ENCODE data around the gene PACRG.
"Not testable (repeated sequence)": the region's sequence is repeated elsewhere in the genome, so short reads cannot be mapped to it uniquely, and the experiment has no call there.

Gene PACRG

DNA sequence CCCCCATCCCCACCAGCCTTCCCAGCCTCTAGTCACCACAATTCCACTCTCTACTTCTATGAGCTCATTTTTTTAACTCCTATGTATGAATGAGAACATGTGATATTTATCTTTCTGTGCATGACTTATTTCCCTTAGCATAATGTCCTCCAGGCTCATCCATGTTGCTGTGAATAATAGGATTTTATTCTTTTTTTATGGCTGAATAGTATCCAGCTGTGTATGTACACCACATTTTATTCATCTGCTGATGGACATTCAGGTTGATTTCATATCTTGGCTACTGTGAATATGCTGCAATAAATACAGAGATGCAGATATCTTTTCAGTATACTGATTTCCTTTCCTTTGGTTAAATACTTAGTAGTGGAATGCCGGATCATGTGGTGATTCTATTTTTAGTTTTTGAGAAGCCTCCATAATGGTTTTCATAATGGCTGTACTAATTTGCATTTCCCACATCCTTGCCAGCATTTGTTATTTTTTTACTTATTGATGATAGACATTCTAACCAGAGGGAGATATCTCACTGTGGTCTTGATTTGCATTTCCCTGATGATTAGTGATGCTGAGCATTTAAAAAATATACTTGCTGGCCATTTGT, 194.9 kb downstream of the PACRG start:
- DNase-seq (ENCODE audit: low read depth in 2 of 2, low spot score in 1 of 2): no peak

DNA sequence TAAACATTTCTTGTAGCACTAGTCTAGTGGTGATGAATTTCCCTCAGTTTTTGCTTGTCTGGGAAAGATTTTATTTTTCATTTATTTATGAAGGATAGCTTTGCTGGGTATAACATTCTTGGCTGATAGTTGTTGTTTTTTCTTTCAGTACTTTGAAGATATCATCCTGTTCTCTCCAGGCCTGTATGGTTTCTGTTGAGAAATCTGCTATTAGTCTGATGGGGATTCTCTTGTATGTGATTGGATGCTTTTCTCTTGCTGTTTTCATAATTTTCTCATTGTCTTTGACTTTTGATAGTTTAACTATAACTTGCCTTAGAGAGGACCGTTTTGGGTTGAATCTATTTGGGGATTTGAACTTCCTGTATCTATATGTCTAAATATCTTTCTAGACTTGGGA, 207.1 kb downstream of the PACRG start:
- no peak for DNase-seq (ENCODE audit: low read depth in 2 of 2, low spot score in 1 of 2)

DNA sequence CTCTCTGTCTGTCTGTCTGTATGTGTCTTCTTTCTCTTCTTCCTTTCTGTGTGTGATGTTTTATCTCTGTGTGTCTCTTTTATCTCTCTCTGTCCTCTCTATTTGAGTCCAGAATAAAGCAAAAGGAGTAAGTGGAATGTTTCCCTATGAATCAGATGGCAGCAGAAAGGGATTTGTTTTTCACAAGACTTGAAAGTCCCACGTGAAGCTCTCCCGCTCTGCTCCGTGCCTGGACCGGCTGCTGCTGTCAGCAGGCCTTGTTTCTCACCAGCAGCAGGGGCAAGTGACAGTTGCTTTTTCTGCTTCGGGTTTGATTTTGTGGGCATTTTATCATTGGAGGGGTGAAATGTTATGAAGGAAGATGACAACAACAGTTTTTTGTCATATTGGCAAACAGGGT, 212.7 kb downstream of the PACRG start:
- DNase-seq (ENCODE audit: low read depth in 2 of 2, low spot score in 1 of 2): no peak

DNA sequence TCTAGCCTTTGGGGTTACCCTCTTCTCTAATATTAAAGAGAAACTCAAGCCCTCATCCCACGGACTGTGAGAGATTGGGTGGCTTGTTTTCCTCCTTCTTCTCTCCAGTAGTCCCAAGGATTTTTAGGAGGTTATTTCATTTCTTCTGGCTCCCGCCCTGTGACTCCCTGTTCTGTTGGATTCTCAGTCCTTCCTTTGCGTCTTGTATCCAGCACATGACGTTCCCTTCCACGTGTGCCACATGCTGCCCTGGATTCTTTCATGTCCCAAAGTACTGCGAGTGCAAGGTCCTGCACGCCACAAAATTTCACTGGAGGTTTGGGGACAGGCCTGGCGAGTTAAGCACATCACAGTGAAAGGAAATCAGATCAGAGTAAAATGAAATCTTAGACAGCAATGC, 213.4 kb downstream of the PACRG start:
- DNase-seq (ENCODE audit: low read depth in 2 of 2, low spot score in 1 of 2): no peak

DNA sequence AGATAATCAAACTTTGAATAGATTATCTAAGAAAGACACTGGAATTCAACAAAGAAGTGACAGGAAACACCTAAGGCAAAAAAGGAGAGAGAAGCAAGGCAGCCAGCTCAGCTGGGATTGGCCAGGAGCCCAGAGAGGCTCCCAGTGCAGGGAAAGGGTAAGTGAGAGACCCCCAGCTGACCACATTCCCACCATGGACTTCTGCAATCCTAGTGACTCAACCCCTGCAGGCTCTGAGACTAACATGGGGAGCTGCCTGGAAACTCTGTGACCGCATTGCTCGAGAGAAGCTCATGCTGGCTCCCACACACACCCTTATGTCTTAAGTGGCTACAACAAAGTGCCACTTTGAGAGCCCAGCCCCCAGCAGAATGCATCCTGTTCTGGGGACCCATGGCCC, 215.1 kb downstream of the PACRG start:
- DNase-seq (ENCODE audit: low read depth in 2 of 2, low spot score in 1 of 2): no peak

DNA sequence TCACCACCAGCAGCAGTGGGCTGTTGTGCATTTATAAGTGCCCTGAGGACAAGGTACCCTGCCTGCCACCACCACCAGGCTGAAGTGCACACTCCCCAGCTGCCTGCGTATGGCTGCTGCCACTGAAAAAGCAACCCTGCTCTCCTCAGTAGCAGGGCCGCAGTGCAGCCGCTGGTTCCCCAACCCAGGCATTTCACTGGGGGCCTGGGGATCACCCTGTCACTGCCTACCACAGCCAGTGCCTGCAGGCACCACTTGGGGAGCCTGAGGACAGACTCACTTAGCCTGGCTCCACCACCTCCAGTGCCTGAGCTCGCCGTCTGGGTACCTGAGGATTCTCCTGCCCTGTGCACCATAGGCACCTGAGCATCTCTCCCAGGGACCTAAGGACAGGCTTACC, 215.6 kb downstream of the PACRG start:
- no peak for DNase-seq (ENCODE audit: low read depth in 2 of 2, low spot score in 1 of 2)

DNA sequence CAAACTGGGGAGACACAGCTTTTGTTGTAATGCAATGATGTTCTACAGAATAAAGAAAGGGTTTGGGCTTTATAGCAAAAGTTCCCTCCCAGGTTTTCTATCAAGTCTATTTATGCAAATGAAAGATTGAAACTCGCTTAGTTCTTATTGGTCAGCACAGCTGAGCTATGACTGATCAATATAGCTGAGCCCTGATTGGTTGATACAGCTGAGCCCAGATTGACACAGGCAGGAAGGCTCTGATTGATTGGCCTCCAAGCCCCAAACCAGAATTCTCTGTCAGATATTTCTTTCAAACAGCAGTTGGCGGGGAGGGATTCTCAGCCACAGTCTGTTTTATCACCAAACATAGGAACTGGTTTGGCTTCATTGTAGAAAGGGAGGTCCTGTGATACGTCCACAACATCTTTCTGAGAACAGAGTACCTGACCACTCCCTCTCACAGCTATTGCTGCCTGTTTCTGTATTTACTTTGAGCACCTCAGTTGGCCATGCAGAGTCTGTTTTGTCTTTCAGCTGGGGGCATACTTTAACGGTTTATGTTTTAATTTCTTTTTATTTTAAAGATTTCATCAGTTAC, 223.5 kb downstream of the PACRG start:
- no peak for DNase-seq (ENCODE audit: low read depth in 2 of 2, low spot score in 1 of 2)

DNA sequence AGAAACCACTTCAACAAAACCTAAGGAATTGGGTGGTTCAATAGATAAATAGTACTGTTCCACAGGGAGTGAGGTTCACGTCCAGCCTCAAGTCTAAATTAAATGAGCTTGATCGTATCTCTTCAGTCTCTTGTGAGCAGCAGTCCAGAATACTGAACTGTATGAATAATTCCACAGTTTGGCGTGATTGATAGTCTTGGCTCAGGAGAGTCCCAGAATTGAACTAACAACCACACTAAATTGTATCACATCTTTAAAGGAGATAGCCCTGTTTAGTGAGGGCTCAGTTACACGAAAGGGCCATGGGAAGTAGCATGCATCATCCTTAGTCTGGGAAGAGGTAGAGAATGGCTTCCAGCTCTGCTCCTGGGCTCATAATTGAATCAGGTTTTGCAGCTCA, 224.6 kb downstream of the PACRG start:
- DNase-seq (ENCODE audit: low read depth in 2 of 2, low spot score in 1 of 2): no peak

DNA sequence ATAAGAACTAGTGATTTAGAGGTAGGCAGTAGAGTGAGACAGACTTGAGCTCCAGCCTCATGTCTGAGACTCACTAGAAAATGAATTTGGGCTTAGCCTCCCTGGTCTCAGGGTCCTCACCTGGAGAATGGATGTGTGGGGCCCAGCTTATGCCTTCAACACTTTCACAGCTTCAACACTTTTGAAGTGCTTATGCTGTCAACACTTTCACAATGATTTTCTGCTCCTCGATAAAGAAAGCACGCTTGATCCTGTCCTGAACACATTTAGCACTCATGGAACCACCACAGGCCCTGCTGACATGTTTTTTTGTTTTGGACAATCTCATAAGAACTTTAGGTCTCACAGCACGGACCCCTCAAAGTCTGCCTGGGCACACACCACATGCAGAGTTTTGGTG, 229.3 kb downstream of the PACRG start:
- no peak for DNase-seq (ENCODE audit: low read depth in 2 of 2, low spot score in 1 of 2)

DNA sequence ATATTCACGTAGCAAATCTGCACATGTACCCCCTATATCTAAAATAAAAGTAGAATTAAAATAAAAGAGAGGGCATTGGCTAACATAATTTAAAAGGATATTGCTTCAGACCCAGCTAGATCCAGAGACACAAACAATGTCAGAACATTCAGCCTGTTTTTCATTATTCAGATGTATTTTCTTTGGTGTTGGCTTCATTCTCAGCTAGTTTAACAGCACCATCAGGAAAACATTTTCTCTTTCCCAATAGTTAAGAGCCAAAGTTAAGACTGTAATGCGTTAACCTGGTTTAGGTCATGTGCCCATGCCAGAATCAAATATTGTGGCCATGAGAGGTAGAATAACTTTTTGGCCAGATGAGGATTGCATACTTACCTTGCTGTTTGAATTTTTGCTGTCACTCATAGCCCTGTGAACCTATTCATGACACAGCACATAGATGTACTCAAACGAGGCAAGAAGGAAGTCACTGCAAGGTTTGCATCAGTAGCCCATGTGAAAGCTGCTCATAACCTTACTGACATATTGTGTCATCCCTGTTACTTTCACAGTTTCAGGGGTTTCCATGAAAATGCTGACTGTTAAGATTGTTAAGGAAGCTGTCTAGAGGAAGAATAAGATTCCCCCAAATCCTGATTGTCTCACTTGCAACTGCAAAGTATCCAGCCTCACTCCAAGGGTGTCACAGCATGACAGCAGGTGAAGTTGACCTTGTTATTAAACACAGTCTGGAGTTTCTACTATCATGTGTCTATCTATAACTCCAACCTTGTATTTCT, 233.1 kb downstream of the PACRG start:
- DNase-seq (ENCODE audit: low read depth in 2 of 2, low spot score in 1 of 2): no peak

DNA sequence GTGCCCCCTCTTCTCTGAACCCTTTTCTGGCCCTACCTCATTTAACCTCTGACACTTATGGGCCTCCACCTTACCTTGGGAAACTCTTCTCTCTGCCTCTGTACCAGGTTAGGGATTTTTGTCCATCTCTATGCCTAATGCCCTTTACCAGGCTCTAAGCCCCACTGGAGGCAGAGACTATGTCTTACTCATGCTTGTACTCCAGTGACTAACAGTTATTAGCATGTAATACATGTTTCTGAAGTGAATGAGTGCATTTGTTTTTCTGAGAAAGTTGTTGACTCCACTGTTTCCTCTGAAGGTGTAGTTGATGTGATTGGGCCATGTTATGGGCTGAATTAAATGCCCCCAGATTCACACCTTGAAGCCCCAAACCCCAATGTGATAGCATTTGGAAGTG, 234.3 kb downstream of the PACRG start:
- DNase-seq (ENCODE audit: low read depth in 2 of 2, low spot score in 1 of 2): no peak

DNA sequence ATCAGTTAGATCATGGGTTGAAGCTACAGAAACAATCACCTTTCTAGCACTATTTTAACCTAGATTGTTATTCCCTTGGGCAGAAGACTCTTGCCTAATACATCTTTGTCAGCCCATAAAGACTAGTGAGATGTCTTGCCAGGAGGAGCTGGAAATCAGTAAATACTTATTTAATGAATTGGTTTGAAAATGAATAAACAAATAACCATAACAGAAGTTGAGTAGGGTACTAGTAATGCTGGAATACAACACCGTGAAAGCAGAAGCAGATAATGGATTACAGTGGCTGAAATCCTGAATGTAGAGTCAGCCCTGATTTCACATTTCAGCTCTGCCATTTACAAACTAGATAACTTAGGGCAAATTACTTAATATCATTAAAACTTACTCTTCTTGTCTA, 236.1 kb downstream of the PACRG start:
- no peak for DNase-seq (ENCODE audit: low read depth in 2 of 2, low spot score in 1 of 2)

DNA sequence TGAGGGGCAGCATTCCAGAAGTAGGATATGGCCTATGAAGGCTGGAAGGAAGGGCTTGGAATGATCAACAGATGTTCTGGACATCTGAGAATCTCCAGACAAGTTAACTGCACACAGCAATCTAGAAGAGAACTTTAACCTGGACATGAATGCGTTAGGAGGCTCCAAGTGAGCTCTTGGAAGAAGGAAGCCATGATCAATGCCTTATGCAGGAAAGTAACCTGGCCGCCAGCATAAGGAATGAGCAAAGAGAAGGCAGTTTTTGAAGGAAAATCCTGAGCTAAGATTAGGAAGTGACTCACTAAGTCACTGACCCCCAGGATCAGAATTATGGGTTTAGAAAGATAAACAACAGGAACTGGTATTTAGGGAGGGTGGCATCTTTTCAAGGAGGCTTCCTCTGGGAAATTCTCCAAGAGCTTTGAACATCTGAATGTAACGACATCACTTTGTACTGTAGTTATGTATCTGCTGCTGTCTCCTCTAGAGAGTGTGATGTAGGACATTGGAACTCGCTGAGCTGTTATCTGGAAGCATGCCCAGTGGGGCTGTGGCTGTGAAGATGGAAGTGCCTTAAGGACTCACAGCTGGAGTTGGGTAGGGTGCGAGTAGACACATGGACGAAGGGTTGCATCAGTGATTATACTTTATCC, 236.8 kb downstream of the PACRG start:
- DNase-seq (ENCODE audit: low read depth in 2 of 2, low spot score in 1 of 2): no peak

DNA sequence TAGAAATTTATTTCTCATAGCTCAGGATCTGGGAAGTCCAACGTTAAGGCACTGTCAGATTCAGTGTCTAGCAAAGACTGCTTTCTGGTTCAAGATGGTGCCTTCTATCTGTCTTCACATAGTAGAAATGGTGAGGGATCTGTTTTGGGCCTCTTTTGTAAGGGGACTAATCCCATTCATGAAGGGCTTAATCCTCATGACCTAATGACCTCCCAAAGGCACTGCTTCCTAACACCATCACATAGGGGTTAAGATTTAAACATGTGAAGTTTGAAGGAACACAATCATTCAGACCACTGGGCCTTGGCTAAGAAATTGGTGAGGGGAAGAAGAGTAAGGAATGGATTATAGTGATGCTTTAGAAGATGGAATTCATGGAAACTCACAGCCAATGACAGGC, 237.6 kb downstream of the PACRG start:
- DNase-seq (ENCODE audit: low read depth in 2 of 2, low spot score in 1 of 2): no peak

DNA sequence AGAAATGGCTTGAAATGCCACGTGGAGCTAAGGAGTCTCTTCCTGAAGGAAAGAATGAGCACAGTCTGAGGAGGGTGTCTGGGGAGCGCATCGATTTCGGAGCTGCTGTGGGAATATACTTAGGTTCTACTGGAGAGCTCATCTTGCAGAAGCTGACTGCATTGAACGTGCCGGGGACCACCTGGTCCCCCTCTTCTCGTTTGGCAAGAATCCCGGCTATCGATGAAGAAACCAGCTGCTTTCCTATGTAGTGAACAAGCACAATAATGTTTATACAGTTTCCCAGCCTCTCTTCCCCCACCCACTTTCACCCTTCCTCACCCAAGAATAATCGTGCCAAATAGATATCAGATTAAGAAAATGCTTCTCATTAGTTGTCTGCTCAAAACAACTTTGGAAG, 242.5 kb downstream of the PACRG start:
- no peak for DNase-seq (ENCODE audit: low read depth in 2 of 2, low spot score in 1 of 2)

DNA sequence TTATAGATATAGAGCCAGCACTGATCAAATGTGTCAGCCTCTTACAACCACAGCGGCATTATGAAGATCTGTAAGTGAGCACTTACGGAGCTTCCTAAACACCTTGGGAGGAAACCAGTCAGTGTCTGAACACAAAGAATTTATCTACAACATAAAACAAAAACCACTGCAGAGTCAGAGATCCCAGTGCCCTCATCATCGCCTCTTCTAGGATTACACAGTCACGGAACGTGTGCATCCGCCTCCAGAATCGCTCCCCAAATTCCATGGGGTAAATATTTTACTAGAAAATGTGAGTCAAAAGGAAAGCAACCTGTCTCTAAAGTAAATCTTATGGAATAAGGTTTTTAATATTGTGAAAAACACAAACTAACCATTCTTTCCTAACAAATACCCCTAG, 243.6 kb downstream of the PACRG start:
- DNase-seq (ENCODE audit: low read depth in 2 of 2, low spot score in 1 of 2): no peak

DNA sequence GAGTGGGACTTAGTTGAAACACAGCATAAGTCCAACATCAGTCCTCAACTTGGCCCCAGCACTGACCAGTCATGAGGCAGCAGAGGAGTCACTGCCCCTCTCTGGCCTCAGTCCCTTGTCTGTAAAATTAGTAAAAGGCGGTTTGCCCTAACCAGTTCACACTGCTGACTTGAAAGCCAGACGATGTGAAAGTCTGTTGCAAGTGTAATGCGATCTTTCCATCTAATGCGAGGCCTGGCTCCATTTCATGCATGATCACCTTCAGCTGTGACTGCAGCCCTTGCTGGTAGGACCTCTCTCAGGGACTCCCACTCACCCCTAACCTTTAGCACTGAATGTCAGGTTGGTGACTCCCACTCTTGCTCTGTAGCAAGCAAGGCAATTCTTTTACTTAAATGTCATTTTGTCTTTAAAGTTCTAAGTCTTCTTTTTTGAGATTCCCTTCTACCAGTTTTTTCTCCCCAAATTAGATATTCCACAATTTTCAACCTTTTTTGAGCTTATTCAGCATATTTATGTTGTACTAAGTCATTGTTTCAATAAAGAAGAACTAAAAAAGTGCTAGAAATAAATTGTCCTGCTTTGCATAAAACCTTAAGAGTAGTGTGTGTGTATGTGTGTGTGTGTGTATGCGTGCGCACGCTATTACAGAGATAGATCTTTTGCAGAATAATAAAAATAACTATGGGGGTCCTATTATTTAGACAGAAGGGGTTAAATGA, 245.5 kb downstream of the PACRG start:
- no peak for DNase-seq (ENCODE audit: low read depth in 2 of 2, low spot score in 1 of 2)

DNA sequence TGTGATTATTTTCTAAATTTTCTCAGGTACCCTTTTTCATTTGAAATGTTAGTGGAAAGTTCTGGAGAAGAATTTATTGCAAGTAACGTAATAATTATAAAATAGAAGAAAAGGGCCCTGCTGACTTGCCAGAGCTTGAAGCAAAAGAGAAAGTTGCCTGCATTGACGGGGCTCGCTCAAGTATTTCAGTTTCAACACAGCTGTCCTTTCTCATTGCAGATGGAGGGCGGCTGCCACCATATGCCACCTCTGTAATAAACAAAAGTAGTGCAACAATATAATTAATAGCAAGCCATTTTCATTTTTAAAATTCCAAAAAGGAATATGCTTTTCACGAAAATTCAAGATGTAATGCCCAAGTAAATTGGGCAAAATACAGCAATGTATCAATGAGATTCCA, 246.2 kb downstream of the PACRG start:
- DNase-seq (ENCODE audit: low read depth in 2 of 2, low spot score in 1 of 2): no peak

DNA sequence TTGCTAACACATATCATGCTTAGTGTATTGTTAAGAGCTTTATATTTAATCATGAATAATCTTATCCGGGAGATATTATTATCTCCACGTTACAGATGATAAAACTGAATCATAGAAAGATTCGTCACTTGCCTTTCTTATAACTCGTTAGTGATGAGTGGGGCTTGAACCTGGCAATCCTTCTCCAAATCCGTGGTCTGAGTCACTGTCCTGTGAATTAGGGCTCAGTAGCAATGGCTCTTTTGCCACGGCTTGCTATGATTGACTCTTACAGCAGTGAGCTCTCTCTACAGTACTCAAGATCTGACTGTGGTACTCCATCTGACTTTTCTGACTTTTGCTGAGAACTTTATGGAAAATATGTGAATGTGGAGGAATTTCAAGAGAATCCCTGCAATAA, 246.9 kb downstream of the PACRG start:
- no peak for DNase-seq (ENCODE audit: low read depth in 2 of 2, low spot score in 1 of 2)

DNA sequence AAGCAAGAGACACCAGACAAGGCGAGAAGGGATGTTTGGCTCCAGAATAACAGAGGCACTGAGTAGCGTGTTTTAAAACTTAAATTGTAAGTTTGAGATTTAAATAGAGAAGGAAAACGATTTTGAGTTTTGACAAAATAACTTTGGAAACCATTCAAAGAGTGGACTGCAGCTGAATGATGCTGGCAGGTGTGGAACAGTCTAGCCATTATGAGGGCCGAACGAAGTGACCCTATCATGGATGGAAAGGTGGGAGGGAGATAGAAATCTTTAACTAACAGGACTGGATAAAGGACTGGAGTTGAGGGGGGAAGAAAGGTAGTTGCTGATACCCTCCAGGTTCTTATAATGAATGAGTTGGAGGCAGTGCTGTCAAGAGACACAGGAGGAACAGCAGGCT, 248.4 kb downstream of the PACRG start:
- DNase-seq (ENCODE audit: low read depth in 2 of 2, low spot score in 1 of 2): no peak

DNA sequence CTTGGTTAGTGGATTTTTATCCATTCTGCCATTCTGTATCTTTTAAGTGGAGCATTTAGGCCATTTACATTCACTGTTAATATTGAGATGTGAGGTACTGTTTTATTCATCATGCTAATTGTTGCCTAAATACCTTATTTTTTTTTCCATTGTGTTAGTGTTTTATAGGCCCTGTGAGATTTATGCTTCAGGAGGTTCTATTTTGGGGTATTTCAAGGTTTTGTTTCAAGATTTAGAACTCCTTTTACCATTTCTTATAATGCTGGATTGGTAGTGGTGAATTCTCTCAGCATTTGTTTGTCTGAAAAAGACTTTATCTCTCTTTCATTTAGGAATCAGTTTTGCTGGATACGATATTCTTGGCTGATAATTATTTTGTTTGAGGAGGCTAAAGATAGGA, 255.5 kb downstream of the PACRG start:
- not testable (repeated sequence) for DNase-seq (ENCODE audit: low read depth in 2 of 2, low spot score in 1 of 2)

DNA sequence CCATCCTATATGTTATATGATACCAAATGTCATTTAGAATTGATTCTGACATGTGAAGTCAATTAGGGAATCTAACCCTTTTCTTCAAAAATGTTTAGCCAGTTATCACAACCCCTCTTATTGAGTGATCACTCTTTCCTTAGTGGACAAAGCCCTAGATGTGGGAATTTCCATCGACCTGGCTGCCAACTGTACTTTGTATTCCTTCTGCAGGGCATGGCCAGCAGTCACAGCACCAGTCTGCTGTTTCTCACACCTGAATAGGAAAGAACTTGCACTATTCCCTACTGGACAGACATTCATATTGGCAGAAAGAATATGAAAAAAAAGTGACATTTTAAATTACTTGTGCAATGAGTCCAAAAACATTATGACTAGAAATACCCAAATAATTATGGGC, 271.0 kb downstream of the PACRG start:
- DNase-seq (ENCODE audit: low read depth in 2 of 2, low spot score in 1 of 2): no peak

Measured in stimulated activated CD8-positive, alpha-beta memory T cell treated with anti-CD3 and anti-CD28 coated beads, Interleukin-4, amount 100 ng/mL, for 1 hour (primary cell).